ENCODE measurements around the gene CSNK1D.
"Not testable (repeated sequence)": the region's sequence is repeated elsewhere in the genome, so short reads cannot be mapped to it uniquely, and the experiment has no call there.

The CSNK1D gene

GRCh38 chr17:82272495-82273326 is 789 bp downstream of the CSNK1D start:
- peak; percentile 75 for DNase-seq

- DNase-seq, result no peak
Measured at GRCh38 chr17:82271401-82271800, 2.1 kb downstream of the CSNK1D start.

- no peak for DNase-seq
Measured at GRCh38 chr17:82270651-82271050, 2.8 kb downstream of the CSNK1D start.

GRCh38 chr17:82269882-82270500 is 3.5 kb downstream of the CSNK1D start:
- no peak for DNase-seq

GRCh38 chr17:82269138-82269881 is 4.2 kb downstream of the CSNK1D start:
- no peak for DNase-seq

GRCh38 chr17:82267575-82268379 is 5.7 kb downstream of the CSNK1D start:
- peak; percentile 84 for DNase-seq

GRCh38 chr17:82266142-82266541 is 7.4 kb downstream of the CSNK1D start:
- DNase-seq, result peak; percentile 49

- DNase-seq, result no peak
Measured at GRCh38 chr17:82263641-82264040, 9.9 kb downstream of the CSNK1D start.

GRCh38 chr17:82262344-82262743 is 11.2 kb downstream of the CSNK1D start:
- no peak for DNase-seq

- not testable (repeated sequence) for DNase-seq
Measured at GRCh38 chr17:82259972-82260961, 13.2 kb downstream of the CSNK1D start.

- no peak for DNase-seq
Measured at GRCh38 chr17:82258555-82258954, 14.9 kb downstream of the CSNK1D start.

- DNase-seq, result peak; percentile 74
Measured at GRCh38 chr17:82257473-82257872, 16.0 kb downstream of the CSNK1D start.

GRCh38 chr17:82256242-82256885 is 17.1 kb downstream of the CSNK1D start:
- no peak for DNase-seq

- no peak for DNase-seq
Measured at GRCh38 chr17:82255402-82255972, 18.0 kb downstream of the CSNK1D start.

- not testable (repeated sequence) for DNase-seq
Measured at GRCh38 chr17:82254746-82255145, 18.8 kb downstream of the CSNK1D start.

- DNase-seq, result not testable (repeated sequence)
Measured at GRCh38 chr17:82254096-82254495, 19.4 kb downstream of the CSNK1D start.

- DNase-seq, result no peak
Measured at GRCh38 chr17:82253179-82253544, 20.3 kb downstream of the CSNK1D start.

GRCh38 chr17:82252511-82253178 is 20.9 kb downstream of the CSNK1D start:
- DNase-seq, result no peak

GRCh38 chr17:82250868-82251500 is 22.5 kb downstream of the CSNK1D start:
- no peak for DNase-seq
